ENCODE results near the gene FGD5. TPM values are rescaled to one million over a fixed set of nuclear protein-coding genes. Genes with fewer than 3 reads are reported as not detected.

The FGD5 gene
- total RNA-seq, 4 donors from 2014 or later, result 0.80 to 12.0 (median 3.9) TPM

- Histone ChIP-seq H3K9me3 (no peaks in the 10 kb centered on the region), H3K36me3 (no peaks in the 10 kb centered on the region), H3K4me1 (peaks cover 0 to 3% (median 0%) of the 10 kb centered on the region in 3 donors), H3K27me3 (peaks cover 0 to 35% (median under 1%) of the 10 kb centered on the region in 4 donors), H3K4me3 (no peak overlapping the region), H3K27ac (no peak overlapping the region)
- TF ChIP-seq CTCF (IDR thresholded peaks at IDR 0.05) (no peak), POLR2A (IDR thresholded peaks at IDR 0.05) (no peak)
- 82 to 89% methylated on average over 13 to 20 of the region's 20 CpGs for WGBS, 2 donors
- intact Hi-C loops (cut with DNase I), result no loop called here
- no peak for DNase-seq
Measured at GRCh38 chr3:14785207-14786155, 33.3 kb upstream of the FGD5 start.

GRCh38 chr3:14786369-14786768, 32.4 kb upstream of the FGD5 start:
- 80 to 86% methylated on average over 3 of the region's 3 CpGs for WGBS, 2 donors
- H3K4me3 ChIP-seq, result no peak overlapping the region
- no peaks in the 10 kb centered on the region for H3K9me3 ChIP-seq
- DNase-seq, result no peak
- intact Hi-C loops (cut with DNase I), result no loop called here
- no peaks in the 10 kb centered on the region for H3K36me3 ChIP-seq
- peaks cover 0 to 39% (median 2%) of the 10 kb centered on the region in 4 donors for H3K27me3 ChIP-seq
- H3K4me1 ChIP-seq, result peaks cover 0 to 3% (median 0%) of the 10 kb centered on the region in 3 donors
- TF ChIP-seq CTCF (IDR thresholded peaks at IDR 0.05) (no peak), POLR2A (IDR thresholded peaks at IDR 0.05) (no peak)
- H3K27ac ChIP-seq, result no peak overlapping the region

- Histone ChIP-seq H3K9me3 (no peaks in the 10 kb centered on the region), H3K4me3 (no peak overlapping the region), H3K4me1 (peaks cover 0 to 7% (median 3%) of the 10 kb centered on the region in 3 donors), H3K36me3 (no peaks in the 10 kb centered on the region), H3K27ac (no peak overlapping the region), H3K27me3 (peaks cover 0 to 44% (median 2%) of the 10 kb centered on the region in 4 donors)
- 31 to 34% methylated on average over 3 of the region's 7 CpGs for WGBS, 2 donors
- no peak for TF ChIP-seq CTCF (IDR thresholded peaks at IDR 0.05)
- TF ChIP-seq POLR2A (IDR thresholded peaks at IDR 0.05), result no peak
- DNase-seq, result no peak
- intact Hi-C loops (cut with DNase I), result no loop called here
Measured at GRCh38 chr3:14787630-14788029, 31.1 kb upstream of the FGD5 start.

- H3K27ac ChIP-seq, result no peak overlapping the region
- H3K9me3 ChIP-seq, result no peaks in the 10 kb centered on the region
- WGBS, 2 donors, result 74 to 88% methylated on average over 4 to 5 of the region's 7 CpGs
- no peak for DNase-seq
- H3K27me3 ChIP-seq, result peaks cover 0 to 44% (median 2%) of the 10 kb centered on the region in 4 donors
- TF ChIP-seq POLR2A (IDR thresholded peaks at IDR 0.05) (no peak), CTCF (IDR thresholded peaks at IDR 0.05) (no peak)
- intact Hi-C loops (cut with DNase I), result no loop called here
- no peak overlapping the region for H3K4me3 ChIP-seq
- H3K36me3 ChIP-seq, result no peaks in the 10 kb centered on the region
- peaks cover 0 to 15% (median 10%) of the 10 kb centered on the region in 3 donors for H3K4me1 ChIP-seq
Measured at GRCh38 chr3:14788644-14789043, 30.1 kb upstream of the FGD5 start.

- H3K27ac ChIP-seq, result no peak overlapping the region
- H3K9me3 ChIP-seq, result no peaks in the 10 kb centered on the region
- peaks cover 0 to 42% (median 2%) of the 10 kb centered on the region in 4 donors for H3K27me3 ChIP-seq
- 66 to 70% methylated on average over 4 to 5 of the region's 5 CpGs for WGBS, 2 donors
- no peak for DNase-seq
- H3K36me3 ChIP-seq, result no peaks in the 10 kb centered on the region
- H3K4me3 ChIP-seq, result no peak overlapping the region
- H3K4me1 ChIP-seq, result peaks cover 0 to 21% (median 16%) of the 10 kb centered on the region in 3 donors
- intact Hi-C loops (cut with DNase I), result no loop called here
- TF ChIP-seq CTCF (IDR thresholded peaks at IDR 0.05) (no peak), POLR2A (IDR thresholded peaks at IDR 0.05) (no peak)
Measured at GRCh38 chr3:14789221-14789620, 29.5 kb upstream of the FGD5 start.

Data from esophagus squamous epithelium (tissue), 5 donors.